Vagina (tissue), 2 donors: Measurements from ENCODE around the gene OPRD1. TPM values are rescaled to one million over a fixed set of nuclear protein-coding genes. Genes with fewer than 3 reads are reported as not detected.

Source experiments
- DNase-seq, 2 donors: peaks; one replicate each; pipeline ENCODE4 v3.0.0-alpha.2; 2017; ENCODE audit errors: extremely low spot score in 2 of 2
- H3K27ac ChIP-seq: fragments of 200-600 bp; sonication (generic); one replicate; pipeline ENCODE4 v1.5.1; 2019
- H3K27me3 ChIP-seq: fragments of 200-600 bp; sonication (generic); one replicate; pipeline ENCODE4 v1.5.1; 2019
- H3K36me3 ChIP-seq, 2 donors: fragments of 200-600 bp; sonication (generic); one replicate each; pipeline ENCODE4 v1.5.1; 2017 to 2019
- H3K4me1 ChIP-seq: fragments of 200-600 bp; sonication (generic); one replicate; pipeline ENCODE4 v1.5.1; 2019
- H3K4me3 ChIP-seq, 2 donors: fragments of 200-600 bp; sonication (generic); 1 replicate in 1 of 2; 2 replicates in 1 of 2; pipeline ENCODE4 v1.5.1; 2016 to 2019
- H3K9me3 ChIP-seq: fragments of 200-600 bp; sonication (generic); one replicate; pipeline ENCODE4 v1.5.1; 2019
- CTCF ChIP-seq, 3 experiments: fragments of 450-650 bp in 2 of 3; fragments of 200-600 bp in 1 of 3; sonication (generic) in 1 of 3; IDR thresholded peaks; one replicate each; pipeline ENCODE4 v1.5.1; 2017 to 2019; ENCODE audit warnings: antibody characterized with exemption in 3 of 3, mild to moderate bottlenecking in 2 of 3, moderate library complexity in 2 of 3
- POLR2A ChIP-seq, 2 donors: fragments of 450-650 bp; IDR thresholded peaks; one replicate each; pipeline ENCODE4 v1.6.1; 2017; ENCODE audit warnings: antibody characterized with exemption in 2 of 2, mild to moderate bottlenecking in 2 of 2, moderate library complexity in 2 of 2
- POLR2AphosphoS5 ChIP-seq, 2 donors: sonication (generic); formaldehyde crosslinking; IDR thresholded peaks; one replicate each; pipeline ENCODE4 v1.9.0; 2017; ENCODE audit warnings: antibody characterized with exemption in 2 of 2, mild to moderate bottlenecking in 2 of 2, low read depth in 1 of 2; ENCODE audit not compliant: insufficient read depth in 1 of 2
- intact Hi-C: fragments of 100-400 bp; cut with DNase I; formaldehyde crosslinking; loops from one replicate; pipeline ENCODE4 v1.15.1; 2023
- total RNA-seq: library from RNA; depleted of rRNA; stranded (reverse); fragments of >200 nt; gene quantifications from one replicate; pipeline ENCODE4 v1.2.3, GENCODE V29; 2016

OPRD1 gene
- total RNA-seq, 1 donor from 2014 or later = 2.2 TPM

GRCh38 chr1:28885977-28886730, 74.2 kb downstream of the OPRD1 start:
- intact Hi-C loops = loop anchor here (5.0 to 10.0 kb wide), 2 partner anchors 239 to 296 kb away; partner anchors contain the start of genes SRSF4 and TMEM200B
- H3K9me3 ChIP-seq = no peaks in the 10 kb centered on the region
- no peaks in the 10 kb centered on the region for H3K36me3 ChIP-seq
- TF ChIP-seq POLR2AphosphoS5 (IDR thresholded peaks at IDR 0.05; ENCODE audit: insufficient read depth in 1 of 2, low read depth in 1 of 2) = no peak
- no peak for TF ChIP-seq CTCF (IDR thresholded peaks at IDR 0.05)
- TF ChIP-seq POLR2A (IDR thresholded peaks at IDR 0.05) = no peak
- H3K4me1 ChIP-seq = peaks cover 52% of the 10 kb centered on the region
- no peak for DNase-seq
- H3K27me3 ChIP-seq = no peaks in the 10 kb centered on the region
- peak overlapping the region; percentile 79 for H3K27ac ChIP-seq
- H3K4me3 ChIP-seq = peak overlapping the region; percentile 60 to 96

GRCh38 chr1:28886731-28887418, 74.9 kb downstream of the OPRD1 start:
- intact Hi-C loops = loop anchor here (5.0 to 10.0 kb wide), 2 partner anchors 238 to 295 kb away; partner anchors contain the start of genes SRSF4 and TMEM200B
- Histone ChIP-seq H3K9me3 (no peaks in the 10 kb centered on the region), H3K27ac (peak overlapping the region; percentile 79), H3K4me3 (peak overlapping the region; percentile 60 to 96), H3K36me3 (no peaks in the 10 kb centered on the region), H3K4me1 (peaks cover 49% of the 10 kb centered on the region), H3K27me3 (no peaks in the 10 kb centered on the region)
- DNase-seq = no peak
- TF ChIP-seq POLR2A (IDR thresholded peaks at IDR 0.05) (peak in 1 of 2 donors; percentile 23), CTCF (IDR thresholded peaks at IDR 0.05) (peak in 1 of 3 experiments; percentile 9), POLR2AphosphoS5 (IDR thresholded peaks at IDR 0.05; ENCODE audit: insufficient read depth in 1 of 2, low read depth in 1 of 2) (peak; percentile 47 to 84)

- Histone ChIP-seq H3K27me3 (no peaks in the 10 kb centered on the region), H3K9me3 (no peaks in the 10 kb centered on the region), H3K4me3 (peak overlapping the region; percentile 60 to 96), H3K36me3 (no peaks in the 10 kb centered on the region), H3K4me1 (peaks cover 44% of the 10 kb centered on the region), H3K27ac (peak overlapping the region; percentile 79)
- TF ChIP-seq CTCF (IDR thresholded peaks at IDR 0.05) (no peak), POLR2AphosphoS5 (IDR thresholded peaks at IDR 0.05; ENCODE audit: insufficient read depth in 1 of 2, low read depth in 1 of 2) (no peak), POLR2A (IDR thresholded peaks at IDR 0.05) (no peak)
- intact Hi-C loops = loop anchor here (5.0 to 10.0 kb wide), 2 partner anchors 237 to 295 kb away; partner anchors contain the start of genes SRSF4 and TMEM200B
- DNase-seq = no peak
These were observed 75.5 kb downstream of the OPRD1 start for GRCh38 chr1:28887419-28887834.

- Histone ChIP-seq H3K27me3 (no peaks in the 10 kb centered on the region), H3K27ac (peak overlapping the region; percentile 79), H3K4me3 (peak overlapping the region; percentile 60 to 96), H3K4me1 (peaks cover 43% of the 10 kb centered on the region), H3K9me3 (no peaks in the 10 kb centered on the region), H3K36me3 (no peaks in the 10 kb centered on the region)
- TF ChIP-seq POLR2AphosphoS5 (IDR thresholded peaks at IDR 0.05; ENCODE audit: insufficient read depth in 1 of 2, low read depth in 1 of 2) (peak in 1 of 2 donors; percentile 9), CTCF (IDR thresholded peaks at IDR 0.05) (no peak)
- DNase-seq = no peak
- intact Hi-C loops = loop anchor here (5.0 to 10.0 kb wide), 2 partner anchors 237 to 294 kb away; partner anchors contain the start of genes SRSF4 and TMEM200B
These were observed 76.1 kb downstream of the OPRD1 start for GRCh38 chr1:28887835-28888682.
